ENCODE data around the gene SPATS2.
"Not testable (repeated sequence)": the region's sequence is repeated elsewhere in the genome, so short reads cannot be mapped to it uniquely, and the experiment has no call there.

SPATS2 gene

GRCh38 chr12:49461221-49461620, 94.0 kb downstream of the SPATS2 start:
- DNase-seq (ENCODE audit: low spot score) = no peak

DNA sequence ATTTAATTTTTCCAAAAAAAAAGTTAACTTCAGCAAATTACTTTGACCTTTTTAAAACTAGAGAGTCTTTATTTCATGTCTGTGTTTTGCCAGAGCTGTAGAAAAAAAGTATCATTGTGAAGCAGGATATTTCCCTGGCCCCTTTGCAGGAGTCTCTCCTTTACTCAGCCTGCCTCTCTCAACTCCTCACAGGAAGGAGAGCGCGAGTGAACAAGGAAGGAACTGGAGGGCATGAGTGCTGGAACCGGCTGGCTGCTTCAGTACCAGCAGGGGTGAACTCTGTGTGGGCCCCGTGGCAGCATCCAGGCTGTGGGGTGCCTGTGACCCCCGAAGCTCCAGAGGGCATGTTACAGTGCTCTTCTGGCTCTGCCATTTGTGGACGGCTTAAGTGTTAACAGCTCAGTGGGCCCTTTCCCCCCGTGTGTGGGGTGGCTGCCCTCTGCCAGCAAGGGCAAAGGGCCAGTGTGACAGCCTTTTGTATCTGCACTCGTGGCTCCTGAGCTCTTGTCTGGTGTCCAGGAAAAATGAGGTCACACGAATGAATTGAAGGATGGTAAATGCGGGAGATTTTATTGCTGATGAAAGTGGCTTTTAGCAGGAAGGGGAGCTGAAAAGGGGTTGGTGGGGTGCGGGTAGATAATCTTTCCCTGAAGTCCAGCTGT, 95.0 kb downstream of the SPATS2 start:
- DNase-seq (ENCODE audit: low spot score) = no peak

DNA sequence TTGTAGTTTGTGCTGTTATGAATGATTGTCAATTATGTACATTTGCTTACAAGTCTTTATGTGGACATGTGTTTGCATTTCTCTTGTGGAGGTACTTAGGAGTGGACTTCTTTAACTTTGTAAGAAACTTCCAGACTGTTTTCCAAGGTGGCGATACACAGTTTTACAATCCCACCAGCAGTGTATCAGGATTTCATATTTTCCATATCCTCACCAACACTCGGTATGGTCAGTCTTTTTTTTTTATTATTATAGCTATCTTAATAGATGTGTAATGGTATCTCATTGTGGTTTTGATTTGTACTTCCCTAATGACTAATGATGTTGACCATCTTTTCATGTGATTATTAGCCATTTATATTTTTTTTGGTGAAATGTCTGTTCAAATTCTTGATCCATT, 97.9 kb downstream of the SPATS2 start:
- no peak for DNase-seq (ENCODE audit: low spot score)

DNA sequence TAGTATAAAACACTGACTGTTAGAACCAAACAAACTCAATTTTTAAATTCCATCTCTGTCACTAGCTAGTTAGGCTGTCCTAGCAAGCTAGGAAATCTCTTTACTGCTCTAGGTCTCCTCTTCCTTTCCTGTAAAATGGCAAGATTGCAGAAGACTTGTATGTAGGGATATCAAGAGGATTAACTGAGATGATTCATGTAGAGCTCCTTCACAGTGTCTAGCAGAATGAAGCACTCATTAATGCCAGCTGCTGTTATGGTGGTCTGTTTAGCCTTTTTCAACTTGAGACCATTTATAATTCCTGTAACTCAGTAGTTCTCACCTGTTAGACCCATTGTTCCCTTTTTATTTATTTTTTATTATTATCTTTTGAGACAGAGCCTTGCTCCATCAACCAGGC, 103.7 kb downstream of the SPATS2 start:
- DNase-seq (ENCODE audit: low spot score) = no peak

- DNase-seq (ENCODE audit: low spot score) = no peak
These were observed 104.3 kb downstream of the SPATS2 start for GRCh38 chr12:49471557-49471956.

- DNase-seq (ENCODE audit: low spot score) = no peak
These were observed 108.8 kb downstream of the SPATS2 start for GRCh38 chr12:49476091-49476490.

GRCh38 chr12:49478949-49479664, 111.8 kb downstream of the SPATS2 start:
- no peak for DNase-seq (ENCODE audit: low spot score)

DNA sequence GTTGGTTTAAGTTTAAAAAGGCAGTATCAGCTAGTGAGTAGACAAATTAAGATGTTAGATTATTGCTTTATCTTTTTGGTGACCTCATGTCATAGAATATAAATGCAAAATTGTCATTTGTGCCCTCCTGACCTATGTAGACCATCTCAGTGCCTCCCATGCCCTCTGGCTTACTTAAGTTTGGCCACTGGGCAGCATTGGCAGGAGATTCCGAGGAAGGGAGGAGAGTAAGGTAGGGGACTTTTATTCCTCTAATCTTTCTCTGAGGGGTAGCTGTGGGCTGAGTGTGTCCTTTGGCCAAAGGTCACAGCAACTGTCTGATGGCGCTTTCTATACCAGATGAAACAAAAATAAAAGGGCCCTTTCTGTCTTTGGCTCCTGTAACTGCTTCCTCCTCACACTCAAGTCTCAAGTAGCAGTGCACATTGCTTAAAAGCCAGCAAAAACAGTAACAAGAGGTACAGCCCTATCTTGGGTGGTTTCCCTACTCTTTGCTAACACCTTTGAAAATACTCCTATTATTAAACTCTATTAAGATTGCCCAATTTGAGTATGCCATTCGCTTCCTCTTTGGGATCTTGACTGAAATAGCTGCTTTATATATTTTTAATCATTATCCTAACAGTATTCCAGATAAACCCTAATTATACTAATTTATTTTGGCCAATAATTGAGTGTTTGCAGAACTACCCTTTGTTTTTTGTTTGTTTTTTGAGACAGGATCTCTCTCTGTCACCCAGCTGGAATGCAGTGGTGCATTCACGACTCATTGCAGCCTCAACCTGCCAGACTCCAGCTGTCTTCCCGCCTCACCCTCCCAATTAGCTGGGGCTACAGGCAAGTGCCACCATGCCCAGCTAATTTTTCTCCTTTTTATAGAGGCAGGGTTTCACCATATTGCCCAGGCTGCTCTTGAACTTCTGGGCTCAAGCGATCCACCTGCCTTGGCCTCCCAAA, 115.1 kb downstream of the SPATS2 start:
- no peak for DNase-seq (ENCODE audit: low spot score)

DNA sequence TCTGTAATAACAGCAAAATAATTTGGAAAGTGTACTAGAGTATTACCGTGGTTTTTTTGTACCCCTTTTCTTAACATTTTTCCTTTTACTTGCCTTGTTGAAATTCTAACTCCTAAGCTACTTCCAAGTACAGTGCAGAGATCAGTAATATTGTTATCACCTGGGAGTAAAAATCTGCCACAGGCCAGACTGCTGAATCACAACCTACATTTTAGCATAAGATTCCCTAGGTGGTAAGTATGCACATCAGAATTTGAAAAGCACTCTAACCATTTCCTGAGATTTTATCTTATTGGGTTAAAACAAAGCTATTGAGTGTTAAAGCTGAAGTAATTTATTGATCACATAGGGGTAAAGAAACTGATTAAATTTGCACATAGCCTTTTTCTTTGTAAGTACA, 116.4 kb downstream of the SPATS2 start:
- no peak for DNase-seq (ENCODE audit: low spot score)

DNA sequence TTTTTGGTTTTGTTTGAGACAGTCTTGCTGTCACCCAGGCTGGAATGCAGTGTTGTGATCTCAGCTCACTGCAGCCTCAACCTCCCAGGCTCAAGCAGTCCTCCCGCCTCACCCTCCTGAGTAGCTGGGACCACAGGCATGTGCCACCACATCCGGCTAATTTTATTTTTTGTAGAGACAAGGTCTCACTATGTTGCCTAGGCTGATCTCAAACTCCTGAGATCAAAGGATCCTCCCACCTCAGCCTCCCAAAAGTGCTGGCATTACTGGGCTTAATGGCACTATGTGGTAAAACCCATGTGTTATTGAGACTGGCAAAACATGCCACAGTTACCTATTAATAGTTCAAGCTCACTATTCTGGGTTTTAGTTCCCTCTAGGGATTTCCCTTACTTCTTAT, 120.3 kb downstream of the SPATS2 start:
- DNase-seq (ENCODE audit: low spot score) = no peak

DNA sequence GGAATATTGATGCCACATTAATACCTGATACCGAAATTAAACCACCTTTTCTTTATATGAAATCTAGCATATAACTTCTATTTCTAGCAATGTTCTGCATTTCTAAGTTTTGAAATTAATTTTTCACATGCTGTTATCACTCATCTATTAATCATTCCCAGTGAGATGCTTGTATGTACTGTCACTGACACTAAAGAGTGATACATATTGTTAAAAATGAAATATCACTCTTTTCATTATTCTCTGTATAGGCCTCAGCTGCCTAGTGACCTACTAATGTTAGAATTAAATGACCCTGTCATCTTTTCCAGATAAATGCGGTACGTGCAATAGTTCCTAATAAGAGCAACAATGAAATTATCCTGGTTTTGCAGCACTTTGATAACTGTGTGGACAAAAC, 121.9 kb downstream of the SPATS2 start:
- DNase-seq (ENCODE audit: low spot score) = no peak

- no peak for DNase-seq (ENCODE audit: low spot score)
These were observed 122.5 kb downstream of the SPATS2 start for GRCh38 chr12:49489720-49490119.

- no peak for DNase-seq (ENCODE audit: low spot score)
These were observed 124.6 kb downstream of the SPATS2 start for GRCh38 chr12:49491823-49492222.

DNA sequence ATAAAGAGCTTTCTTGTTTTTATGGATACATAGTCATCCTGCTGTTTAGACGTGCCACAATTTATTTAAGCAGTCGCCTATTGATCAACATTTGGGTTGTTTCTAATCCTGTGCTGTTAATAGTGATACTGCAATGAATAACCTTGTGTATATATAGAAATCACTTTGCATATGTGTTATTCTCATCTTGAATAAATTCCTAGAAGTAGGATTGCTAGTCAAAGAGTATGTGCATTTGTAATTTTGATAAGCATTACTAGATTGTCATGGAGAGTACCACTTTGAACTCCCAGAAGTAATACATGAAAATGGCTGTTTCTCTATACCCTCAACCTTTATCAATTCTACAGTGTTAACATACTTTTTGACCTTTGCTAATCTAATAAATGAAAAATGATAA, 126.6 kb downstream of the SPATS2 start:
- DNase-seq (ENCODE audit: low spot score) = no peak

DNA sequence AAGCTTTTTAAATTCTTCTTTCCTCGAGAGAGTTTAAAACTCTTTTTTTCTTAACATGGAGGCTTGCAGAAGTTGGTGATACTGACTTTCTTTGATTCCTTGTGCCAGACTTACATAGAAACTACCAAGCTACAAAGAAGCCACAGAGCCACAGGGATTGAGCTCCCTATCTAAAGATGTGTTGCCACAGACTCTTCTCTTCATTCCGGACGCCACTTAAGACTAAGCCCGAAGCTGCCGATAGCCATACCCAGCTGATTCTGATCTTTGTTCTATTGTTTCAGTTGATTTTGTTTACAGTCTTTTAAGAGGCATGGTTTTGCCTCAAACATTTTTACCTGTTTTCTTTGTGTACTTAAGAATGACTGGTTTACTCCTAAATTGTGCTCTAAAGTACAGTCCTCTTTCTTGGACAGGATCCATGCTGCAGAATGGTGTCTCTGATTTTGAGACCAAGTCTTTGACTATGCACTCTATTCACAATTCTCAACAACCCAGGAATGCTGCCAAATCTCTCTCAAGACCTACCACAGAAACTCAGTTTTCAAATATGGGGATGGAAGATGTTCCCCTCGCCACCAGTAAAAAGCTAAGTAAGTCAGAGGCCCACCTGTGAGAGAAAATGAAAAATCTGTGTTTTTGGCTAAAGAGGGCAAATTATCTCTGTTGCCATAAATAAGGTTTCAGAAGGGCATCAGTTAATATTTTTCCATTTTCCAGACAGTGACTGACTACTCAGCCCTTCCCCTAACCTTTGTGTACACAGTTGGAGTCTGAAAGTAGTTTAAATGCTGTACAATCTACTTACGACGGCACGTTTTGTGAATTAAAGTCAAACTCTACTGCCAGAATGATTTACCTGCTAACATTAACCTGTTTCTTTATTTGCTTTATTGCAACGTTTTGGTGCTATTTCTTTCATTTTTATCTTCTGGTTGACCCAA, 129.4 kb downstream of the SPATS2 start:
- no peak for DNase-seq (ENCODE audit: low spot score)

DNA sequence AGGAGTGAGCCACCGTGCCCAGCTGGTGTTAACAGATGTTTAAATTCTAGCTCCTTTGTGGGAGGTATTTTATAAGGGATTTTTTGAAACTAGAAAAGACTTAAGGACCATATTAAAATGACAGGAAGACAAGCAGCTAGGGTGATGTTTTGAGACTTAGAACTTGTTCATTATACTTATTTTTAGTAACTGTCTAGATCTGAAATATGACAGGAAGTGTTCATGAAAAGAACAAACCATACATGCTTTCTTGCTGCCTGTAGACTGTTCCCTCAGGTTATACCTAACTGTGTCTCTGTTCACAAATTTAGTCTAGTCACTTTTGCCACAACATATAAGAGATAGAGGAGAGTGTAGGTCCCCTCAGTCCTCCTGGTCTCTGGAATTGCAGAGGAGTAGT, 134.6 kb downstream of the SPATS2 start:
- DNase-seq (ENCODE audit: low spot score) = no peak

- no peak for DNase-seq (ENCODE audit: low spot score)
These were observed 135.3 kb downstream of the SPATS2 start for GRCh38 chr12:49502590-49502989.

DNA sequence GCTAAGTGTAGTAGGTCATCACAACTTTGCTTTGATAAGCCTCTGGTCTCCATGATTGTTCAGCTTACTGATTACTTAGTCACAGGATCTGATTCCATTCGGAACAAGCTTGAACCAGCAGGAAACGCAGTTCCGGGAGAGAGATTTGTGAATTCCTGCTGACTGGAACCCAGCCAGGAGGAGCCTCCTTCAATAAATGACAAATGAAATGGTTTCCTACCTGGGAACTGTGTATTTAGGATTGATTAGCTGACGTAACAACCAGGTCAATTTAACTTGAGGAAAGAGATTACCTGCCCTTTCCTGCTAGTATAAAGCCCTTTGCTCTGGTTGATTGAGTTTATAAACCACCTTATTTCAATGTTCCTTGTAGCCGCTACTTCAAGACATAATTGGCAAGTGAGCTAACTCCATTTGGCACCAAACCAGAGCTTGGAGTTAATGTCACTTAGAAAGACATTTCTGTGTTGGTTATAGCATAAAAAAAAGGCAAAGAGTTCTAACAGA, 136.5 kb downstream of the SPATS2 start:
- no peak for DNase-seq (ENCODE audit: low spot score)

- no peak for DNase-seq (ENCODE audit: low spot score)
These were observed 138.4 kb downstream of the SPATS2 start for GRCh38 chr12:49505672-49506071.

- no peak for DNase-seq (ENCODE audit: low spot score)
These were observed 139.9 kb downstream of the SPATS2 start for GRCh38 chr12:49507139-49507538.

DNA sequence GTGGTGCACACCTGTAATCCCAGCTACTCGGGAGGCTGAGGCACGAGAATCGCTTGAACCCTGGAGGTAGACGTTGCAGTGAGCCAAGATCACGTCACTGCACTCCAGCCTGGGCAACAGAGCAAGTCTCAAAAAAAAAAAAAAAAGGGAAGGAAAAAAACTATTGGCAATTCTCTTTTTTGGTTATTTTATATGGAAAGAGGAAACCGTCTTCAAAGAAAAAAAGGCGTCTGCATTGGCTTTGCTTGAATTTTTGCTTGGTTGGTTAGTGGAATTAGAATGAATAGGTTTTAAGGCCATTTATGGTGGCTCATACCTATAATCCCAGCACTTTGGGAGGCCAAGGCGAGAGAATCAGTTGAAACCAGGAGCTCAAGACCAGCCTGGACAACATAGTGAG, 142.4 kb downstream of the SPATS2 start:
- not testable (repeated sequence) for DNase-seq (ENCODE audit: low spot score)

Data from SK-N-DZ (cell line).